ENCODE measurements around the gene ZMPSTE24.
"Not testable (repeated sequence)": the region's sequence is repeated elsewhere in the genome, so short reads cannot be mapped to it uniquely, and the experiment has no call there.

ZMPSTE24 gene

DNA sequence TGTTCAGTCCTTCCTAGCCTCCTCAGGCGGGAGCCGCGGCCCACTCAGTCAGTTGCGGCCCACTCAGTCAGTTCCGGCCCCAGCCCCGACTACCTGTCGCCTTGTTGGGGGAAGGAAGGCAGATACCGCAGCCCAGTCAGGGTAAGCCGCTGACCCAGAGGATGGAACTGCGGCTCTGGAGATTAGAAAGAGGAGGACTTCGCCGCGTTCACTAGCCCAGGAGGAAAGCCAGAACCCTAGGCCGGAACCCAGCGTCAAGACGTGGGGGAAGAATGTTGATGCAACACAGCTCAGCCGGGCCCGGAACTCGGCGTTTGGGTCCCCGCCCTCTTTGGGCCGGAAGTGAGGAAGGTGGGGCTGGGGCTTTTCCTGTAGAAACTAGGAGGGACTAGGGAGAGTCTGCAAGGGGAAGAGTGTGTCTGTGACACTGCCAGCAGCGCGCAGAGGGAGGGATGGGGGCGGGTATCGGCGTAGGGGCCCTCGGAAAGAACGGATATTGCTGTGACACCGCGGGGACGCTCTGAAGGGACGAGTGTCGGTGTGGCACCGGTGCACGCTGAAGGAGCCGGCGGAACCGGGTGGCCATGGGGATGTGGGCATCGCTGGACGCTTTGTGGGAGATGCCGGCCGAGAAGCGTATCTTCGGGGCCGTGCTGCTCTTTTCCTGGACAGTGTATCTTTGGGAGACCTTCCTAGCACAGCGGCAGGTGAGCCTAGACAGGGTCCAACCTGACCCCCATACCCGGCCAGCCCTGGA lies at the start of gene ZMPSTE24:
ZMPSTE24 (plus strand) TSS at position 549 of the 757 bp plus-strand sequence; CDS start at position 585, 36 bp downstream.
- DNase-seq (ENCODE audit: low read depth in 1 of 2, low spot score in 1 of 2) = peak; percentile 90 to 97

DNA sequence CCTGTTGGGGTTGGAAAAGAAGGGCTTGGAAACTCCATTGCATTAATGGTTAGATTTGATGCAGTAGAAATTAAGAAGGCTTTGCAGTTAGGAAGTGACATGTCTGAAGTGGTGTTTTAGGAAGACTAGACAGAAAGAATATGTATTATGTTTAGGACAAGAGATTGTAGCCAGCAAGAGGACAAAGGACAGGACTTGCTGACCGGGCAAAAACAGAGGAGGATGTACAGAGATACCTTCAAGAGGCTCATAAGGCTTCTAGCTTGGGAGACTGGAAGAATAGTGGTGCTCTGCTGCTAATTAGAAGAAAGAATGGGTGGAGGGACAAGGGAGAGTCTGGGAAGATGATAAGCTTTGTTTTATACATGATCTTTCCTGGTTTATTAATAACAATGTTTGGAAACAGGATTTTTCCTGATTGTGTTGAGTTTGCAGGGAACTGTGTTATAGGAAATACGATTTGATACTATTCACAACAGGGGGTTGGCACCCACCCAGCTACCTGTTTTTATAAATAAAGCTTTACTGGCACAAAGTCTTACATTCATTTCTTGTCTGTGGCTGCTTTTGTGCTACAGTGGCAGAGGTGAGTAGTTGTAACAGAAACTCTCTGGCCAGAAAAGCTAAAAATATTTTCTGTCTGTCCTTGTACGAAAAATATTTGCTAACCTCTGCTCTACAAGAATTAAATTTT lies 47.4 kb upstream of the ZMPSTE24 start:
- no peak for DNase-seq (ENCODE audit: low read depth in 1 of 2, low spot score in 1 of 2)

DNA sequence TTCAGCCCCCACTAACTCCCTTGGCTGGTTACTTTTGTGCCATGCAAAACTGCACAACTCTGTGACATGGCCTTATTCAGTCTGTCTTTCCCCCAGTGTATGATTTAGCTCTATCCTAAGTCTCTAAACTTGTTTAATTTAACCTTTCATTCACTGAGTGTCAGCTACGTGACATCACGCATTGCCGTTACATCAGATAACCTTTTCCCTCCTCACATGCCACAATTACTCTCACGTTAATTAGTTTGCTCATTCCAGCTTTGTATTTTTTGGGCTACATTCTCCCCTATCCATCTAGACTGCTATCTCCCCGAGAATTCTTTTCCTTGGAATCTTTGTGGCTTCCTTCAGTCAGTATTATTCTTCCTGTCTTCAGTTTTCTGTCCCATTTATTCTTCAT lies 39.7 kb upstream of the ZMPSTE24 start:
- DNase-seq (ENCODE audit: low read depth in 1 of 2, low spot score in 1 of 2) = no peak

- DNase-seq (ENCODE audit: low read depth in 1 of 2, low spot score in 1 of 2) = not testable (repeated sequence)
Measured at GRCh38 chr1:40221471-40221905, 36.5 kb upstream of the ZMPSTE24 start.

GRCh38 chr1:40221977-40222772 lies 35.9 kb upstream of the ZMPSTE24 start:
- DNase-seq (ENCODE audit: low read depth in 1 of 2, low spot score in 1 of 2) = no peak

DNA sequence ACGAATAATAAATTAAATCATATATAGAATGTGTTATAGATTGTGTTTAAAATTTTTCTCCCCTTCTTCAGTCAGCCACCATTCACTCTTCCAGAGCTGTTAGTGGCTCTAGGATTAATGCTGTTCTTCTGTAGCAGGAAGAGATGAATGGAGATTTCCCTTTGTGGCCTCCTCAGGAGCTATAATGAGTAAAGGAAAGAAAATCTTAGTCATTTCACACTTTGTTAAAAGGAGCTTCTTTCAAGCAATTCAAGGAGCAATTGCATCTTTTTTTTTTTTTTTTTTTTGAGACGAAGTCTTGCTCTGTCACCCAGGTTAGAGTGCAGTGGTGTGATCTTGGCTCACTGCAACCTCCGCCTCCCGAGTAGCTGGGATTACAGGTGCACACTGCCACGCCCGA lies 34.0 kb upstream of the ZMPSTE24 start:
- no peak for DNase-seq (ENCODE audit: low read depth in 1 of 2, low spot score in 1 of 2)

DNA sequence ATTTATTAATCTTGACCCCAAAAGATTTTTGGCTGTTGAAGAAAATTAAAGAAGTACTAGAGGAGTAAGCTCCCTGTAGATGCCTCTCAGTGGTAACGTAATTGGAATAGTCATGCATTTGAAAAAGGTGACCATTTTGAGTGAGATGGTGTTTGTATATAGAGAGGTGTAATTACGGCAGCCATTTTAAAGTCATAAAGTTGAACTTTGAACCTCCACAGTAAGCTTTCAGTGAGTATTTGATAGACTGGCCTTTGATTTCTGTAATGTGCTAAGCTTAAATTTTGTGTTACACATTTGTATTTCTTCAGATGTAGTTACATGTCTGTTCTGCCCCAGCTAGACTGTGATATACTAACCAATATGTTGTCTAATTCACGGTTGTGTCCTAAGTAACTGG lies 31.8 kb upstream of the ZMPSTE24 start:
- DNase-seq (ENCODE audit: low read depth in 1 of 2, low spot score in 1 of 2) = no peak

DNA sequence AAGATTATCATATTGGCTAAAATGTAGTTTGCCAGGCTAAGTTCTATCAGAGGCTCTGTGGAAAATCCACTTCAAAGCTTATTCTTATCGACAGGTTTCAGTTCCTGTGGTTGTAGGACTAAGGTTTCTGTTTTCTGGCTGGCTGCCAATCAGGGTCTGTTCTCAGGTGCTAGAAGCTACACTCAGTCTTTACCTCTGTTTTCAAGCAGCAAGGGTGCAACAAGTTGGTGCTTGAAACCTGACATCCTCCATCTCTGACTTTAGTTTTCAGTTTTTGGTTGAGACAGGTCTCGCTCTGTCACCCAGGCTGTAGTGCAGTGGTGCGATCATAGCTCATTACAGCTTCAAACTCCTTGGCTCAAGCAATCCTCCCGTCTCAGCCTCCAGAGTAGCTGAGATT lies 25.6 kb upstream of the ZMPSTE24 start:
- DNase-seq (ENCODE audit: low read depth in 1 of 2, low spot score in 1 of 2) = peak; percentile 6 to 63

DNA sequence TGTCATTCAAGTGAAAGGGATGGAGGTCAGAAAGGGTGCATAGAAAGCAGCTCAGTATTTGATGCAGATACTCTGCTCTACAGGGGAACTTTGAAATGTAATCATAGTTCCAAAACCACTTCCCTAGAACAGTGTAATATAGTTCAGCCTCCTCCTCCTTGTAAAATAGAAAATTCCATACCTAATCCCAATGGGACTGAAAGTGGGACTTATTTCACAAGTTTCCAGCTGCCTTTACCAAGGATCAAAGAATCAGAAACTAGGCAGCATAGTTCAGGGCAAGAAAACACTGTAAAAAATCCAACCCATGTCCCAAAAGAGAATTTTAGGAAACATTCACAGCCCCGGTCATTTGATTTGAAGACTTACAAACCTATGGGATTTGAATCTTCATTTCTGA lies 18.4 kb upstream of the ZMPSTE24 start:
- no peak for DNase-seq (ENCODE audit: low read depth in 1 of 2, low spot score in 1 of 2)

GRCh38 chr1:40240390-40240789 lies 17.6 kb upstream of the ZMPSTE24 start:
- no peak for DNase-seq (ENCODE audit: low read depth in 1 of 2, low spot score in 1 of 2)

GRCh38 chr1:40241362-40241761 lies 16.7 kb upstream of the ZMPSTE24 start:
- DNase-seq (ENCODE audit: low read depth in 1 of 2, low spot score in 1 of 2) = no peak

- DNase-seq (ENCODE audit: low read depth in 1 of 2, low spot score in 1 of 2) = no peak
Measured at GRCh38 chr1:40243351-40243750, 14.7 kb upstream of the ZMPSTE24 start.

- no peak for DNase-seq (ENCODE audit: low read depth in 1 of 2, low spot score in 1 of 2)
Measured at GRCh38 chr1:40244138-40244744, 13.8 kb upstream of the ZMPSTE24 start.

- no peak for DNase-seq (ENCODE audit: low read depth in 1 of 2, low spot score in 1 of 2)
Measured at GRCh38 chr1:40245686-40246085, 12.3 kb upstream of the ZMPSTE24 start.

- DNase-seq (ENCODE audit: low read depth in 1 of 2, low spot score in 1 of 2) = no peak
Measured at GRCh38 chr1:40247655-40248054, 10.4 kb upstream of the ZMPSTE24 start, which contains the start of gene TMCO2. TSS of gene TMCO2 (plus strand) at chr1:40247937. CDS start at chr1:40247994, 57 bp downstream.

GRCh38 chr1:40248412-40248811 lies 9.6 kb upstream of the ZMPSTE24 start:
- no peak for DNase-seq (ENCODE audit: low read depth in 1 of 2, low spot score in 1 of 2)

DNA sequence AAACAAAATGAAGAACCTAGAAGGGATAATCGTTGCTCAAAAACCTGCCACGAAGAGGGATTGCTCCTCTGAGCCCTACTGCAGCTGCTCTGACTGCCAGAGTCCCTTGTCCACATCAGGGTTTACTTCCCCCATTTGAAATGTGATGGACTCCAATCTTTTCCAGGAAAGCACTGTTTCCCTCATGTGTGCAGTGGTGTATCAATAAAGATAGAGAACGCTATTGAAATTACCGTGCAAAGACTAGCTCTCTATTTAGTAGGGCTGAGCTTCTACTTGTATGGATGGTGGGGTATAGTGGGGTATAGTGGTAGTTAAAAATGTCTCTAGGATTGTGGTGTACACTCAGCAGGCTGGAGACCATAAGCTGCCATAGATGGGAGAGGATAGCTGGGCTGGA lies 6.6 kb upstream of the ZMPSTE24 start:
- no peak for DNase-seq (ENCODE audit: low read depth in 1 of 2, low spot score in 1 of 2)

- DNase-seq (ENCODE audit: low read depth in 1 of 2, low spot score in 1 of 2) = no peak
Measured at GRCh38 chr1:40252601-40253000, 5.4 kb upstream of the ZMPSTE24 start.

DNA sequence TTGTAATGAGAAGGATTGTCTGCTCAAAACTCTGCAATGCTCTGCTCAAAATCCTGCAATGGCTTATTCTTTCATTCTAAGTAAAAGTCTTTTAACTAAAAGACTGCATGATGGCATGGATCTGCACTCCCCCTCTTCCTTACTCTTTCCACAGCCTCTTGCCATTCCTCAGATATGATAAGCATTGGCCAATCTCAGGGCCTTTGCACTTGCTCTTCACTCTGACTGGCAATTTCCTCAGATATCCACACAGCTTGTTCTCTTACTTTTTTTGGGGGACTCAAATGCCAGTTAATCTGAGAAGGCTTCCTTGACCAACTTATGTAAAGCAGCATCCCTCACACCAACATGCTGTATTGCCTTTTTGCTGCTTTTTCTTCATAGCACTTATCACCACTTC lies 2.8 kb upstream of the ZMPSTE24 start:
- no peak for DNase-seq (ENCODE audit: low read depth in 1 of 2, low spot score in 1 of 2)

DNA sequence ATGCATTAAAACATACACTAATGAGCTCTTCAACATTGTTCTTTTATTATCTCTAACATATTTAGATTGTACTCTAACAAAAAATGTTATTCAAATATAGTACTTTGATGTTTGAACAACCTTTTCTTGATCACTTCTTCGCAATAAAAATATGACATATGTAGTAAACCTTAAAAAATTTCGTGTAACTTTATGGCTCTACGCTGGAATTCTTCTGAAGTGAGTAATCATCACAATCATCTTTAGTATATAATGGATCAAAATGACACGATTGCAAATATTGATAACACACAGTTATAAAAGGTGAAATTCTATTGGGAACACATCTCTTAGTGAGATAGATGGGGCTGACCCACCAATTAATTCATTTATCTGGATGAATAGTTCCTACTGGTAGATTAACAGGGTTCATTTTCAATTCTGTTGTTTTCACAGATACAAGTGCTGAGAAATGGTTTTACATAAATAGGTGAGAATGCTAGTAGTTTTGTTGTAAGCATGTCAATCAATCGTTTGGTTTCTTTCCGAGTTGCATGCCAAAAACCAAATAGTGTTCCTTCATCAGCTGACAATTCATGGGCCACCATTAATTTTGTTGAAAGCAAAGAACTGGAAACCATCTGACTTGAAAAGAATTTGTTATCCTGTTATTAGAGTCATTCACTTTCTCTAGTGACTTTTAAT lies 1.5 kb upstream of the ZMPSTE24 start:
- no peak for DNase-seq (ENCODE audit: low read depth in 1 of 2, low spot score in 1 of 2)

DNA sequence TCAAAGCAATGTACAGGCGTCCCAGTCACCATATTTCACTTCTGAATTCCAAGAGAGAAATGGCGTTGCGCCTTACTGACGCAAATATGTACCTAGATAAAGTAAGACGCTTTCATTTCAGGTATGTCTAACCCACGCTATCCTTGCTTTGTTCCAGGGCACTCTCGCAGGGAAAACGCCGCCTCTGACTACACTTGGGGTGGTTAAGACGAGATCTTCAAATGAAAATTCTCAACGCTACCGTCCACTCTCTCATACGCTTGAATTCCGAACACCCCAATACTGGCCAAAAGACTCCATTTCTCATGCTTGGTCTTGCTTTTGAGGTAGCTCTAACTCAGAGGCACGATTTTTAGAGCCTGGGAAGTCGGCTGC lies 736 bp upstream of the ZMPSTE24 start:
- DNase-seq (ENCODE audit: low read depth in 1 of 2, low spot score in 1 of 2) = no peak
